ENCODE data around the gene STAG3.

GRCh38 chr7:100189061-100189460, 11.3 kb downstream of the STAG3 start:
- TF ChIP-seq CREM (CRISPR knock-in tag; IDR thresholded peaks at IDR 0.05): no peak
- TF ChIP-seq ATF3 (CRISPR knock-in tag; conservative IDR thresholded peaks at IDR 0.05): no peak
- TF ChIP-seq, protein P1, sequence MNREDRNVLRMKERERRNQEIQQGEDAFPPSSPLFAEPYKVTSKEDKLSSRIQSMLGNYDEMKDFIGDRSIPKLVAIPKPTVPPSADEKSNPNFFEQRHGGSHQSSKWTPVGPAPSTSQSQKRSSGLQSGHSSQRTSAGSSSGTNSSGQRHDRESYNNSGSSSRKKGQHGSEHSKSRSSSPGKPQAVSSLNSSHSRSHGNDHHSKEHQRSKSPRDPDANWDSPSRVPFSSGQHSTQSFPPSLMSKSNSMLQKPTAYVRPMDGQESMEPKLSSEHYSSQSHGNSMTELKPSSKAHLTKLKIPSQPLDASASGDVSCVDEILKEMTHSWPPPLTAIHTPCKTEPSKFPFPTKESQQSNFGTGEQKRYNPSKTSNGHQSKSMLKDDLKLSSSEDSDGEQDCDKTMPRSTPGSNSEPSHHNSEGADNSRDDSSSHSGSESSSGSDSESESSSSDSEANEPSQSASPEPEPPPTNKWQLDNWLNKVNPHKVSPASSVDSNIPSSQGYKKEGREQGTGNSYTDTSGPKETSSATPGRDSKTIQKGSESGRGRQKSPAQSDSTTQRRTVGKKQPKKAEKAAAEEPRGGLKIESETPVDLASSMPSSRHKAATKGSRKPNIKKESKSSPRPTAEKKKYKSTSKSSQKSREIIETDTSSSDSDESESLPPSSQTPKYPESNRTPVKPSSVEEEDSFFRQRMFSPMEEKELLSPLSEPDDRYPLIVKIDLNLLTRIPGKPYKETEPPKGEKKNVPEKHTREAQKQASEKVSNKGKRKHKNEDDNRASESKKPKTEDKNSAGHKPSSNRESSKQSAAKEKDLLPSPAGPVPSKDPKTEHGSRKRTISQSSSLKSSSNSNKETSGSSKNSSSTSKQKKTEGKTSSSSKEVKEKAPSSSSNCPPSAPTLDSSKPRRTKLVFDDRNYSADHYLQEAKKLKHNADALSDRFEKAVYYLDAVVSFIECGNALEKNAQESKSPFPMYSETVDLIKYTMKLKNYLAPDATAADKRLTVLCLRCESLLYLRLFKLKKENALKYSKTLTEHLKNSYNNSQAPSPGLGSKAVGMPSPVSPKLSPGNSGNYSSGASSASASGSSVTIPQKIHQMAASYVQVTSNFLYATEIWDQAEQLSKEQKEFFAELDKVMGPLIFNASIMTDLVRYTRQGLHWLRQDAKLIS (CRISPR knock-in tag; IDR thresholded peaks at IDR 0.05; ENCODE audit: borderline replicate concordance): no peak
- no peak for TF ChIP-seq CTCF (IDR thresholded peaks at IDR 0.05)
- TF ChIP-seq SMAD3 (CRISPR knock-in tag; IDR thresholded peaks at IDR 0.05; ENCODE audit: borderline replicate concordance): no peak
- no peak for TF ChIP-seq MXD4 (CRISPR knock-in tag; IDR thresholded peaks at IDR 0.05; ENCODE audit: borderline replicate concordance)
